HEK293T (cell line): ENCODE measurements around the gene CDHR4.

ENCODE experiments used
- BHLHE40 ChIP-seq: fragments of 450-650 bp; IDR thresholded peaks from 2 replicates; pipeline ENCODE4 v1.6.1; 2016; ENCODE audit warnings: mild to moderate bottlenecking, moderate library complexity, borderline replicate concordance
- ELF4 ChIP-seq: fragments of 450-650 bp; IDR thresholded peaks from 2 replicates; pipeline ENCODE4 v1.6.1; 2017; ENCODE audit warnings: antibody characterized with exemption
- PKNOX1 ChIP-seq: fragments of 450-650 bp; IDR thresholded peaks from 2 replicates; pipeline ENCODE4 v1.6.1; 2016
- SP1 ChIP-seq: fragments of 450-650 bp; IDR thresholded peaks from 2 replicates; pipeline ENCODE4 v1.6.1; 2017

- TF ChIP-seq SP1, result no peak
- TF ChIP-seq BHLHE40, result no peak
- TF ChIP-seq PKNOX1, result no peak
- no peak for TF ChIP-seq ELF4
Measured at GRCh38 chr3:49775538-49775937, 24.1 kb downstream of the CDHR4 start.
